Bronchial epithelial cell (primary cell): ENCODE measurements around the gene TUBGCP2. TPM values are rescaled to one million over a fixed set of nuclear protein-coding genes. Genes with fewer than 3 reads are reported as not detected.

Experiments used
- DNase-seq: peaks from one replicate; pipeline ENCODE4 v3.0.0-alpha.2; 2010; ENCODE audit warnings: low read depth
- FAIRE-seq: peaks from 2 replicates; lab custom pipeline; 2011; peaks lifted over from hg19 to GRCh38; lab: Jason Lieb, UNC
- H3K27me3 ChIP-seq: 2 replicates; pipeline ENCODE4 v1.5.1; 2011; ENCODE audit warnings: low read length; ENCODE audit not compliant: control insufficient read depth, insufficient read depth
- H3K36me3 ChIP-seq: 2 replicates; pipeline ENCODE4 v1.5.1; 2011; ENCODE audit warnings: low read length; ENCODE audit not compliant: control insufficient read depth, insufficient read depth
- H3K4me3 ChIP-seq: 2 replicates; pipeline ENCODE4 v1.5.1; 2011; ENCODE audit warnings: mild to moderate bottlenecking, low read depth, low read length, control low read depth
- CTCF ChIP-seq: IDR thresholded peaks from 2 replicates; pipeline ENCODE4 v1.5.1; 2011; ENCODE audit warnings: mild to moderate bottlenecking, moderate library complexity, low read length, control low read depth, inconsistent platforms; ENCODE audit not compliant: insufficient read depth, severe bottlenecking
- total RNA-seq: library from RNA; depleted of rRNA; stranded (reverse); fragments of >200 nt; gene quantifications from 2 replicates; pipeline ENCODE4 v1.2.1, GENCODE V29; 2014

TUBGCP2 gene
- total RNA-seq, 1 donor from 2014 or later = 42.4 TPM

GRCh38 chr10:133298466-133298865 lies 10.2 kb downstream of the TUBGCP2 start:
- H3K36me3 ChIP-seq = peaks cover 28% of the 10 kb centered on the region
- DNase-seq = no peak
- no peak overlapping the region for H3K4me3 ChIP-seq
- no peak for FAIRE-seq
- no peaks in the 10 kb centered on the region for H3K27me3 ChIP-seq
- no peak for TF ChIP-seq CTCF

GRCh38 chr10:133297504-133297903 lies 11.2 kb downstream of the TUBGCP2 start:
- Histone ChIP-seq H3K36me3 (peaks cover 29% of the 10 kb centered on the region), H3K27me3 (no peaks in the 10 kb centered on the region), H3K4me3 (no peak overlapping the region)
- no peak for DNase-seq
- FAIRE-seq = no peak
- TF ChIP-seq CTCF = no peak

- FAIRE-seq = no peak
- TF ChIP-seq CTCF = no peak
- Histone ChIP-seq H3K4me3 (no peak overlapping the region), H3K36me3 (peaks cover 29% of the 10 kb centered on the region), H3K27me3 (no peaks in the 10 kb centered on the region)
- DNase-seq = no peak
These were observed 13.0 kb downstream of the TUBGCP2 start for GRCh38 chr10:133295426-133296320.

- no peak for TF ChIP-seq CTCF
- peaks cover 32% of the 10 kb centered on the region for H3K36me3 ChIP-seq
These were observed 14.5 kb downstream of the TUBGCP2 start for GRCh38 chr10:133294189-133294588.

GRCh38 chr10:133293810-133294119 lies 14.9 kb downstream of the TUBGCP2 start:
- no peak for DNase-seq
- no peak for FAIRE-seq
- H3K4me3 ChIP-seq = no peak overlapping the region
- no peaks in the 10 kb centered on the region for H3K27me3 ChIP-seq
- TF ChIP-seq CTCF = no peak
- peaks cover 31% of the 10 kb centered on the region for H3K36me3 ChIP-seq

More at GRCh38 chr10:133294189-133294588, 14.5 kb downstream of the TUBGCP2 start:
- FAIRE-seq (no peak), DNase-seq (no peak)
- H3K4me3 ChIP-seq = no peak overlapping the region
- no peaks in the 10 kb centered on the region for H3K27me3 ChIP-seq
